ENCODE measurements around the gene CNFN. TPM values are rescaled to one million over a fixed set of nuclear protein-coding genes. Genes with fewer than 3 reads are reported as not detected.
"Not testable (repeated sequence)": the region's sequence is repeated elsewhere in the genome, so short reads cannot be mapped to it uniquely, and the experiment has no call there.

Gene CNFN
- polyA plus RNA-seq, 3 donors, result 2.8 to 13.5 (median 11.1) TPM

GRCh38 chr19:42339126-42339860, 50.8 kb downstream of the CNFN start:
- not testable (repeated sequence) for H3K27ac ChIP-seq (ENCODE audit: low read depth, low read length)
- 89 to 90% (median 90%) methylated on average over 7 of the region's 7 CpGs for WGBS, 3 donors

Other genes with a start within 250 kb of the CNFN start
- gene DEDD2, start 172.6 kb downstream of the CNFN start, polyA plus RNA-seq, result 10 to 100 TPM; 14.1 to 17.9 (median 15.7) TPM
- 1 to 10 TPM; 2.9 to 3.4 (median 2.9) TPM for gene ZNF526, start 170.0 kb downstream of the CNFN start, polyA plus RNA-seq
- gene GSK3A, start 147.7 kb downstream of the CNFN start, polyA plus RNA-seq, result 10 to 100 TPM; 20.9 to 53.8 (median 37.3) TPM
- gene ERF, start 135.2 kb downstream of the CNFN start, polyA plus RNA-seq, result 10 to 100 TPM; 16.5 to 64.6 (median 33.4) TPM
- gene CIC, start 121.0 kb downstream of the CNFN start, polyA plus RNA-seq, result 10 to 100 TPM; 18.7 to 49.1 (median 33.3) TPM
- gene PRR19, start 88.2 kb downstream of the CNFN start, polyA plus RNA-seq, result under 1 TPM; 0.26 to 0.67 (median 0.34) TPM
- 10 to 100 TPM in 2 of 3 donors, 1 to 10 TPM in 1; 7.7 to 17.3 (median 11.2) TPM for gene PAFAH1B3, start 87.7 kb downstream of the CNFN start, polyA plus RNA-seq
- 1 to 10 TPM in 1 of 3 donors, under 1 TPM in 1, not detected in 1; 0.10 to 1.4 TPM for gene TMEM145, start 77.0 kb downstream of the CNFN start, polyA plus RNA-seq
- gene MEGF8, start 64.7 kb downstream of the CNFN start, polyA plus RNA-seq, result 10 to 100 TPM in 2 of 3 donors, 1 to 10 TPM in 1; 6.8 to 30.4 (median 20.3) TPM
- gene LIPE, start 37.1 kb upstream of the CNFN start, polyA plus RNA-seq, result 1,000 to 10,000 TPM in 1 of 3 donors, 100 to 1,000 TPM in 2; 207 to 2,261 (median 448) TPM
- 10 to 100 TPM in 2 of 3 donors, 1 to 10 TPM in 1; 2.1 to 26.5 (median 14.5) TPM for gene CXCL17, start 52.6 kb upstream of the CNFN start, polyA plus RNA-seq
- gene CEACAM1, start 138.2 kb upstream of the CNFN start, polyA plus RNA-seq, result 10 to 100 TPM in 1 of 3 donors, 1 to 10 TPM in 2; 1.4 to 11.4 (median 6.0) TPM
- gene CEACAM8, start 204.6 kb upstream of the CNFN start, polyA plus RNA-seq, result under 1 TPM in 2 of 3 donors, not detected in 1; 0.04 to 0.67 TPM

Measured in adipose tissue (tissue), 3 donors.